ENCODE data around the gene U2AF2.

DNA sequence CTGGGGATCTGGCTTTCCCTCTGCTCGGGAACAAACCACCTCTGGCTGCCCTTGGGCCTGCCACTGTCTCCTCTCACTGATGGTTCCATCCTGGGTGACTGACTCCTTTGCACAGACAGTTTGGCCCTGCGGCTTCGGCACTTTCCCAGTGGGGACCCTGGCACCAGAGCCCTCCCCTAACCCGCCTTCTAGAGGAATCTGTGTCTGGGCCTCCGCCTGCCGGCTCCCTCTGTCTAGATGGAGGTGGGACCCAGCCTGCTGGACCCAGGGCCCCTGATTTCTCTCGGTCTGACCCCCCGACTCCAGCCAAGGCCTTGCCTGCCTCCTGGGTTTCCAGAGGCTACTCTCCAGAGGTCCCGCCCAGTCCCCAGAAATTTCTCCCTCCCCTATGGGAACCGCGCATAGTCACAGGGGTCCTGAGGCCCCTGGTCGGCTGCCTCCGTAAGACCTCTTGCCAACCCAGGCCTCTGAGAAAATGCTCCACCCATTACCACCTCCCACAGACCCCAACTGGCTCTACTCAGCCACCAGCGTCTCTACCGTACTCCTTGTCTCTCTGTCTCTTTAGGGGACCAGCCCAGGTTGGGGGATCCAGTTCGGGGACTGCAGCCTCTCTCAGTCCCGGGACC is 4.1 kb upstream of the U2AF2 start:
- TF ChIP-seq POLR2A (IDR thresholded peaks at IDR 0.05; ENCODE audit: low read depth) (no peak), POLR2AphosphoS5 (IDR thresholded peaks at IDR 0.05) (no peak)
- TF ChIP-seq, protein P1, sequence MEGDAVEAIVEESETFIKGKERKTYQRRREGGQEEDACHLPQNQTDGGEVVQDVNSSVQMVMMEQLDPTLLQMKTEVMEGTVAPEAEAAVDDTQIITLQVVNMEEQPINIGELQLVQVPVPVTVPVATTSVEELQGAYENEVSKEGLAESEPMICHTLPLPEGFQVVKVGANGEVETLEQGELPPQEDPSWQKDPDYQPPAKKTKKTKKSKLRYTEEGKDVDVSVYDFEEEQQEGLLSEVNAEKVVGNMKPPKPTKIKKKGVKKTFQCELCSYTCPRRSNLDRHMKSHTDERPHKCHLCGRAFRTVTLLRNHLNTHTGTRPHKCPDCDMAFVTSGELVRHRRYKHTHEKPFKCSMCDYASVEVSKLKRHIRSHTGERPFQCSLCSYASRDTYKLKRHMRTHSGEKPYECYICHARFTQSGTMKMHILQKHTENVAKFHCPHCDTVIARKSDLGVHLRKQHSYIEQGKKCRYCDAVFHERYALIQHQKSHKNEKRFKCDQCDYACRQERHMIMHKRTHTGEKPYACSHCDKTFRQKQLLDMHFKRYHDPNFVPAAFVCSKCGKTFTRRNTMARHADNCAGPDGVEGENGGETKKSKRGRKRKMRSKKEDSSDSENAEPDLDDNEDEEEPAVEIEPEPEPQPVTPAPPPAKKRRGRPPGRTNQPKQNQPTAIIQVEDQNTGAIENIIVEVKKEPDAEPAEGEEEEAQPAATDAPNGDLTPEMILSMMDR (IDR thresholded peaks at IDR 0.05) = no peak
